ENCODE data around the gene FHL2.

DNA sequence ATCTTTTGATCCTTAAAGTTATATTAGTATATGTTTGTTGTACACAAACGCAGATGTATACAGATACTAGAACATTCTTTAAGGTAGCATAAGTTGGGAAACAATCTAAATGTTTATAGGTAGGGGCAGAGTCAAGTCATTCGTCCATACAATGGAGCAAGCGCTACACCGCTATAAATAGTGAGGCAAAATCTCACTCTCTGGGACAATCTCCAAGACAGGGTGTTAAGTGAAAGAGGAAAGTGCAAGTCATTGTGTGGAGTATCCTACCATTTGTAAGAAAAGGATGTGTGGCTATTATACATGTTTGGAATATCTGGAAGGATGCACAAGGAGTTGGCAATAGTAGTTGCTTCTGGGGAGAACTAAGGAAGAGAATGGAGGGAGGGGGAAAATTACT is 16.2 kb upstream of the FHL2 start:
- TF ChIP-seq MAFG (tag; conservative IDR thresholded peaks at IDR 0.05) = peak; percentile 83
- no peak for TF ChIP-seq PATZ1 (CRISPR knock-in tag; IDR thresholded peaks at IDR 0.05; ENCODE audit: borderline replicate concordance)
- TF ChIP-seq CTCF (IDR thresholded peaks at IDR 0.05 in 2 of 3, conservative IDR thresholded peaks at IDR 0.05 in 1 of 3; ENCODE audit: insufficient read depth in 2 of 3, low read depth in 1 of 3, low read length in 3 of 3) = no peak
- no peak for TF ChIP-seq SIX5 (IDR thresholded peaks at IDR 0.05; ENCODE audit: borderline replicate concordance in 1 of 2, insufficient read depth in 1 of 2, low read depth in 1 of 2, low read length in 2 of 2)
